BJ (cell line): ENCODE results near the gene NRBP1. TPM values are rescaled to one million over a fixed set of nuclear protein-coding genes. Genes with fewer than 3 reads are reported as not detected.
"Not testable (repeated sequence)": the region's sequence is repeated elsewhere in the genome, so short reads cannot be mapped to it uniquely, and the experiment has no call there.

ENCODE experiments used
- CTCF ChIA-PET: fragments of 350-600 bp; formaldehyde crosslinking; extraction: SDS; loops from one replicate; lab custom pipeline; 2021; ENCODE audit warnings: antibody characterized with exemption, inconsistent platforms; lab: Yijun Ruan, JAX
- POLR2A ChIA-PET: fragments of 300-600 bp; sonication (Branson Sonifier 250); formaldehyde crosslinking; extraction: SDS; loops from one replicate; lab custom pipeline; 2021; ENCODE audit warnings: antibody characterized with exemption; lab: Charles Lee
- DNase-seq: peaks from one replicate; pipeline ENCODE4 v3.0.0-alpha.2; 2011; ENCODE audit warnings: low read depth
- H3K27me3 ChIP-seq: 2 replicates; pipeline ENCODE4 v1.6.0; 2011; ENCODE audit warnings: low read length; ENCODE audit not compliant: control insufficient read depth, insufficient read depth
- H3K36me3 ChIP-seq: 2 replicates; pipeline ENCODE4 v1.5.1; 2011; ENCODE audit warnings: low read length; ENCODE audit not compliant: control insufficient read depth, insufficient read depth
- H3K4me3 ChIP-seq: 2 replicates; pipeline ENCODE4 v1.5.1; 2011; ENCODE audit warnings: low read depth, mild to moderate bottlenecking, control low read depth, low read length
- CTCF ChIP-seq: IDR thresholded peaks from 2 replicates; pipeline ENCODE4 v1.5.1; 2011; ENCODE audit warnings: low read depth, mild to moderate bottlenecking, control low read depth, inconsistent platforms, low read length, moderate library complexity; ENCODE audit not compliant: insufficient read depth
- polyA plus RNA-seq: library from polyadenylated mRNA; depleted of rRNA; stranded (reverse); fragments of >200 nt; gene quantifications from 2 replicates; pipeline ENCODE4 v1.2.3, GENCODE V29; 2011

Gene NRBP1
- polyA plus RNA-seq, 1 experiment, result 270 TPM

GRCh38 chr2:27421660-27422250 is 6.7 kb upstream of the NRBP1 start:
- DNase-seq, result no peak
- POLR2A ChIA-PET, result no interaction called here
- no peaks in the 10 kb centered on the region for H3K36me3 ChIP-seq
- CTCF ChIA-PET, result interaction anchor here (1.1 to 1.4 kb wide), 2 partner anchors 11 to 14 kb away, joined by 3 read pairs; no protein-coding TSS in a partner anchor
- H3K27me3 ChIP-seq, result no peaks in the 10 kb centered on the region
- TF ChIP-seq CTCF, result no peak
- no peak overlapping the region for H3K4me3 ChIP-seq

GRCh38 chr2:27422958-27423357 is 5.5 kb upstream of the NRBP1 start:
- ChIA-PET POLR2A (no interaction called here), CTCF (interaction anchor here (1.2 kb wide), 2 partner anchors 13 to 15 kb away, joined by 3 read pairs; partner anchors contain the start of gene PPM1G)
- H3K4me3 ChIP-seq, result no peak overlapping the region

GRCh38 chr2:27425039-27425438 is 3.4 kb upstream of the NRBP1 start:
- CTCF ChIA-PET, result not testable (repeated sequence)

More at GRCh38 chr2:27422958-27423357, 5.5 kb upstream of the NRBP1 start:
- no peaks in the 10 kb centered on the region for H3K27me3 ChIP-seq
- TF ChIP-seq CTCF, result no peak
- DNase-seq, result no peak
- no peaks in the 10 kb centered on the region for H3K36me3 ChIP-seq

GRCh38 chr2:27427863-27428212 is 593 bp upstream of the NRBP1 start:
- Histone ChIP-seq H3K4me3 (peak overlapping the region; percentile 97), H3K27me3 (no peaks in the 10 kb centered on the region), H3K36me3 (no peaks in the 10 kb centered on the region)
- no peak for TF ChIP-seq CTCF
- DNase-seq, result no peak
- CTCF ChIA-PET, result interaction anchor here (0.9 to 1.9 kb wide), 2 partner anchors 11 to 21 kb away, joined by 4 to 7 read pairs; no protein-coding TSS in a partner anchor
- POLR2A ChIA-PET, result interaction anchor here (0.6 kb wide), 1 partner anchor 74 kb away, joined by 4 read pairs; no protein-coding TSS in a partner anchor

More at GRCh38 chr2:27425039-27425438, 3.4 kb upstream of the NRBP1 start:
- H3K4me3 ChIP-seq, H3K27me3 ChIP-seq, H3K36me3 ChIP-seq, POLR2A ChIA-PET, DNase-seq: not testable (repeated sequence)

GRCh38 chr2:27428978-27429541 is 629 bp downstream of the NRBP1 start:
- ChIA-PET CTCF (interaction anchor here (0.9 to 2.5 kb wide), 5 partner anchors 10 to 60 kb away, joined by 3 to 11 read pairs (median 4); partner anchors contain the start of gene PPM1G), POLR2A (interaction anchor here (0.5 kb wide), 1 partner anchor 163 kb away, joined by 3 read pairs; no protein-coding TSS in a partner anchor)
- TF ChIP-seq CTCF, result no peak

More at GRCh38 chr2:27428978-27429541, 629 bp downstream of the NRBP1 start:
- Histone ChIP-seq H3K27me3 (no peaks in the 10 kb centered on the region), H3K36me3 (peaks cover 8% of the 10 kb centered on the region), H3K4me3 (peak overlapping the region; percentile 97)
- DNase-seq, result no peak
